ENCODE measurements around the gene CALHM4.

The CALHM4 gene

GRCh38 chr6:116579143-116579542 lies 25.6 kb downstream of the CALHM4 start:
- TF ChIP-seq CTCF (IDR thresholded peaks at IDR 0.05), result no peak

- TF ChIP-seq CTCF (IDR thresholded peaks at IDR 0.05), result no peak
Observed at GRCh38 chr6:116580198-116580597, 26.6 kb downstream of the CALHM4 start.

- TF ChIP-seq CTCF (IDR thresholded peaks at IDR 0.05), result no peak
Observed at GRCh38 chr6:116586276-116586675, 32.7 kb downstream of the CALHM4 start.

- no peak for TF ChIP-seq CTCF (IDR thresholded peaks at IDR 0.05)
Observed at GRCh38 chr6:116586738-116587137, 33.2 kb downstream of the CALHM4 start.

GRCh38 chr6:116595247-116595646 lies 41.7 kb downstream of the CALHM4 start:
- TF ChIP-seq CTCF (IDR thresholded peaks at IDR 0.05), result no peak

GRCh38 chr6:116596815-116597214 lies 43.3 kb downstream of the CALHM4 start:
- TF ChIP-seq CTCF (IDR thresholded peaks at IDR 0.05), result no peak

- no peak for TF ChIP-seq CTCF (IDR thresholded peaks at IDR 0.05)
Observed at GRCh38 chr6:116605935-116606334, 52.4 kb downstream of the CALHM4 start.
